Stimulated activated CD8-positive, alpha-beta memory T cell treated with anti-CD3 and anti-CD28 coated beads, Interleukin-4, amount 100 ng/mL, for 48 hours (primary cell): ENCODE results near the gene EXT2.
A peak's percentile ranks its signal among the peaks of the same experiment; 100 is the strongest.

Experiments used
- DNase-seq: peaks from one replicate; pipeline ENCODE4 v3.0.0-alpha.2; 2020

The EXT2 gene

GRCh38 chr11:44095506-44096359, at the start of gene EXT2:
Gene EXT2, plus strand, starts transcription at chr11:44095678. Its CDS starts 12,035 bp downstream, at chr11:44107713.
- DNase-seq: peak; percentile 91

DNA sequence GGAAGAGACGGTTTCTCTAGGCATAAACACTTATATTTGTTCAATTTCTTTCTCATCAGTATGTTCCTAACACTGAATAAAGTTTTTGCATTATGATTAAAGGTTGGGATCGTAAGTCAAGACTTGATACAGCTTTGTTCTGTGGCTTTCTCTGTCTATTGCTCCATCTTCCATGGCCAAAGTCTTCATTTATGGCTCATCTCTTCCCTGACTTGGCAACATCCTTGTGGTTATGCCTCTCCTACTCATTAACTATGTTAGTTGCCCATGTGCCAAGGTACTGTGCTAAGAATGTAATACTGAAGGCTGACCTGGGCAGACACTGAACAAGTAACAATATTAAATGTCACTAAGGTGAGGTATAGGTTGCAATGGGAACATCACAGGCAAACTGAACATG, 49.3 kb upstream of the EXT2 start:
- no peak for DNase-seq

DNA sequence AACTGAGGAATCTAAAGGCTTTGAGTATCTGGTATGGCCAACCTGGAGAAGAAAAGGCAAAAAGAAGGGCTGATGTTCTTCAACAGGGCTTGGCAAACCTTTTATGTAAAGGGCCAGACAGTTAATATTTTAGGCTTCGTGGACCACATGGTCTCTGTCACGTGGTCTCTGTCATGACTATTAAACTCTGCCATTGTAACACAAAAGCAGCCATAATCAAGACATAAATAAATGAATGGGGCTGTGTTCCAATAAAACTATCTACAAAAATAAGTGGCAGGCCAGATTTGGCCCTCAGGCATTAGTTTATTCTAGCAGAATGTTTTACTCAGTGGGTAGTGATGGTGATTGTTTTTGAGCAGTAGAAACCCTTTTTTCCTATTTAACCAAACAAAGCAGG, 48.2 kb upstream of the EXT2 start:
- DNase-seq: no peak

DNA sequence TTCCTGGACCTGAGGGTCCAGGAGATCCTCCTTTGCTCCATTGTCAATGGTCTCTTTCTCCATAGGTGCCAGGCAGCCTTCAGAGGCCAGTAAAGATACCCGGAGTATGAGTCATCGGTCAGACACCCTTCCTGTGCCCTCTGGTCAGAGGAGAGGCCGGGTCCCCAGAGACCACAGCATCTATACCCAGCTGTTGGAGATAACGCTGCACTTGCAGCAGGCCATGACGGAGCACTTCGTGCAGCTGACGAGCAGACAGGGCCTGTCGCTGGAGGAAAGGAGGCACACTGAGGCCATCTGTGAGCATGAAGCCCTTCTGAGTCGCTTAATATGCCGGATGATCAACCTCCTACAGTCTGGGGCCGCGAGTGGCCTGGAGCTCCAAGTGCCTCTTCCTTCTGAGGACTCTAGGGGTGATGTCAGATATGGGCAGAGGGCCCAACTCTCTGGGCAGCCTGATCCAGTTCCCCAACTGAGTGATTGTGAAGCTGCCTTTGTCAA, 47.5 kb upstream of the EXT2 start, which contains the start of gene ACCSL:
TSS of gene ACCSL (plus strand) at position 51 of the 501 bp plus-strand sequence. CDS start at position 107, 56 bp downstream.
- no peak for DNase-seq

- DNase-seq: no peak
Measured at GRCh38 chr11:44049832-44050231, 45.6 kb upstream of the EXT2 start.

DNA sequence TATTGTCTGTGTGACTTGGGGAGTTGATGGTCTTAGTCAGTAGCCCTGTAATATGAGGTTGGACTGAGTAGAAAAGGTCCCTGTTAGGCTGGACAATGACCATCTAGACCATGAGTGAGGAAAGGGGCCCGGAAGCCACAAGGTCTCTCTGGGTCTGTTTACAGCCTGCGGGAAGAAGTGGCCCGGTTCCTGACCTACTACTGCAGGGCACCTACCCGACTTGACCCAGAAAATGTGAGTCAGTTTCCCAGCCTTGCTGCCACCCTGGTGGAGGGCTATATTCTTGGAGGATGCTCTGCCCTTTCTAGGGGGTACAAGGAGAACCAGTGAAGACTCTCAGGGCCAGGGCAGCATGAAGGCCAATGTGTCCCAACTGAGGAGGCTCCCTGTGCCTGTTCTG, 44.3 kb upstream of the EXT2 start:
- no peak for DNase-seq

DNA sequence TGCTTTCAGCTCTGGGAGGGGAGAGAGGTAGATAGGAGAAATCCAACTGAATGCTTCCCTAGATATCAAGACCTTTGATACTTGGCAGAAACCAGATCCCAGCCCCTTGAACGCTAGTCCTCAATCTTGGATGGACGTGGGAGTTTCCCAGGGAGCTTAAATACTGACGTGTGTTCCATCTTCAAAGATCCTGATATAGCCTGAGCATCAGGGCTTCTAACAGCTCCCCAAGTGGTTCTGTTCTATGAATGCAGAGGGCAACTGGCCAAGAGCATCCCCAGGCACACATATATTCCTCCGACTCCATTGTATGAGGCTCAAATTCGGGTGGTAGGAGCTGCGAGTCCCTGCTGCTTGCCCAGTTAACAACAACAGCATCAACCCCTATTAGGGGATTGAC, 38.1 kb upstream of the EXT2 start:
- DNase-seq: no peak

DNA sequence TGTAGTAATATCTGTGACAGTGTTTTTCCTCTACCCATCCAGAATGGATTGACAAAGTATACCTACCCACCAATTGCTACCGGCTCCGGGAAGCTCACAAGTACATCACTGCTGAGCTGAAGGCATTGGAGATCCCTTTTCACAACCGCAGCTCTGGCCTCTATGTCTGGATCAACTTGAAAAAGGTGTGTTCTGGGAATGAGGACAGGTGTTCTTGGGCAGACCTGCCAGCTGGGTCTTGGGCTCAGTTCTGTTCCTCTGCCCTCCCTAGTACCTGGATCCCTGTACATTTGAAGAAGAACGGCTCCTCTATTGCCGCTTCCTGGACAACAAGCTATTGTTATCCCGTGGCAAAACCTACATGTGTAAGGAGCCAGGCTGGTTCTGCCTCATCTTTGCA, 37.2 kb upstream of the EXT2 start:
- no peak for DNase-seq

DNA sequence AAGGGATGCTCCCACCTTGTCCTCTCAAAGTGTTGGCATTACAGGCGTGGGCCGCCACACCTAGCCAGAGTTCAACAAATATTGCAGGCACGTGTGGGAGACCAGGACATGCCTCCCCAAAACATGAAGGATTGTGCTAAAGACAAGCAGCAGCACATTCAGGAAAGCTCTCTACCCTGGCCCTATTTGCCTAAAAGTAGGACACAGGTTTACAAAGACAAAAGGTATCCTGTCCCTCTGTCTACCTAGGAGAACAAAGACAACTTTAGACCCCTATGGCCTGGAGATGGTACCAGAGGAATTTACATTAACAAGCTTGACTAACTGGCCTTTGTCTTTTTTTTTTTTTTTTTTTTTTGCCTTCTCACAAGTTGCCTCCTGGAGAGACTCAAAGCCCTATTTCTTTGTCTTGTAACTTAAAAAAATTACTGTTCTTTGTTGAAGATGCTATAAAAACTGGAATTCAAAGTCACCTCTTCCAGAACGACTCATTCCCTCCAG, 30.3 kb upstream of the EXT2 start:
- no peak for DNase-seq

DNA sequence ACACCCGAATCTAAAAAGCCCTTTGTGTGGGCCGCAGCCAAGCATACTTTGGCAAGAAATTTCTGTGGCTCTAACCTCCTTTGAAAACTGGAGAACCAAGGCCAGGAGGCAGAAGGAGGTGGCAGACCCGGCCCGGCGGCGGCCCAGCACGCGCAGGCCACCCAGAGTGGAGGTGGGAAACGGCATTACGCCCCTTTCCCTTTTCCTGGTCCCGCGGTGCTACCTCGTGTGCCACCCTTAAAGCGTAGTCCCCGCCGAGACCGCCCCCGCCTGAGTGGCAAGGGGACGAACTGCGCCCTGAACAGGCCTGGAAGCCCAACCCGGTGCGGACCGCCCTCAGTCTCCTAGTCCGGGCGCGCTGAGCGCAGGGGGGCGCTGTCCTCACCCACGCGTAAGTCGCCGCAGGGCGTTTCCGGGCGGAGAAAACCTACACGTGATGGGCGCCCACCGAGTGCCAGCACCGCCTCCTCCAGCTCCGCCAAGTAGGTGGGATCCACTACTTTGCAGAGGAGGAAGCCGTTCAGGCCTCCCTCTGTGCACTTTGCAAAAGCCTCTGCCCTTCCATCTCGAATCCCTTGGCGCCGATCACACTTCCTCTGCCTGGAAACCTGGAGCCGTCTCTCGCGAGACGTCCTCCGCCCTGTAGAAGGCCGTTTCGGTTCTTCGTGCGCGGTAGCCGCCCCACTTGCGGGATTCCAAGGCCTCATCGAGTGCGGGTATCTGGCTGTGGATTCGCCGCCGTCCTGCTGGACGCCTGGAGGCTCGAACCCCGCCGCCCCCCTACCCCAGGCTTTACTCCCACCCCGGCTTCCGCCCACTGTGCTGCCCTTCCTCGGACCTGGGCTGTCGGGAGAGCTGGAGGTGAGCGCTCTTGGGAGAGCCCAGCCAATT, 29.4 kb upstream of the EXT2 start, which contains the start of gene ACCS:
TSS of gene ACCS (plus strand) at position 430 of the 891 bp plus-strand sequence. CDS start 1,358 bp downstream, outside the sequence.
- peak; percentile 91 for DNase-seq

- DNase-seq: no peak
Measured at GRCh38 chr11:44066732-44067141, 28.7 kb upstream of the EXT2 start.

- no peak for DNase-seq
Measured at GRCh38 chr11:44067266-44067665, 28.2 kb upstream of the EXT2 start.

DNA sequence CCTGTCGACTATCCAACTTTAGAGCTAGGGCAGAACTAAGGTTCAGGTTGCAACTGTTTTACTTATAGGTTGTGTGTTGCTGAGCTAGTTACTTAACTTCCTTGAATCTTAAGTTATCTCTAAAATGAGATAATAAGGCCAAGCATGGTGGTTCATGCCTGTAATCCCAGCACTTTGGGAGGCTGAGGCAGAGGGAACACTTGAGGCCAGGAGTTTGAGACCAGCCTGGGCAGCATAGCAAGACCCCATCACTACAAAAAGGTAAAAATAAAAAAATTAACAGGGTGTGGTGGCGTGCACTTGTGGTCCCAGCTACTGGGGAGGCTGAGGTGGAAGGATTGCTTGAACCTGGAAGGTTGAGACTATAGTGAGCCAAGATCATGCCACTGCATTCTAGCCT, 27.3 kb upstream of the EXT2 start:
- DNase-seq: no peak

DNA sequence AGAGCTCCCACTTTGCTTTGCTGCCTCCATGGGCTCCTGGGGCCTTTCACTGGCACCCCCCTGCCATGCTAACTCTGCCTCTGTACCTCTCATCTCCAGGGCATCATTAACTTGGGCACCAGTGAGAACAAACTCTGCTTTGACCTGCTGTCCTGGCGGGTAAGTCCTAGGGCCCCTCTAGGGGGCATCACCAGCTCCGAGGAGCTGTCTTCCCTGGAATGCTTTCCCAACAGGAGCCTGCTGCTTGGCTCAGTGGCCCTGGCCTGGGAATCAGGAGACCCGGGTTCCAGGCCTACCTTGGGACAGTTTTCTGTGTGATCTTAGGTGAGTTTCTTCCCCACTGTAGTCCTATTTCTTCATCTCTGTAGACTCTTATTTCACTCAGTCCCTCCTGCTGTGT, 24.3 kb upstream of the EXT2 start:
- no peak for DNase-seq

- DNase-seq: no peak
Measured at GRCh38 chr11:44072757-44073658, 22.5 kb upstream of the EXT2 start.

GRCh38 chr11:44078794-44079193, 16.7 kb upstream of the EXT2 start:
- no peak for DNase-seq

DNA sequence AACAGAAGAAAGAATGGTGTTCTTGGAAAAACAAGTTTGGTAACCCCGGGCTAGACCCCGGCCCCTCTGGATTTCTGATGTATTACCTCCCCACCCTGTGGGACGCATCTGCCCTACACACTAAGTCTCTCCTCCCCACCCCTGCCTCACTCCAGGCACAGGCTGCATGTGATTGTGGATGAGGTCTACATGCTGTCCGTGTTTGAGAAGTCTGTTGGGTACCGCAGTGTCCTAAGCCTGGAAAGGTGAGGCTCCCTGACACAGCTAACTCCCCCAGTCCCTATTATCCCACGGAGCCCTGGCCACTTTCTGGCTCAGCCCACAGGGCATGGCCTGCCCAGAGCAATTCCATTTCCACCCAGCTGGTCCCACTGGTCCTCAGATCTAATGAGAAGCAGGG, 16.1 kb upstream of the EXT2 start:
- DNase-seq: no peak

GRCh38 chr11:44080951-44081350, 14.5 kb upstream of the EXT2 start:
- no peak for DNase-seq

DNA sequence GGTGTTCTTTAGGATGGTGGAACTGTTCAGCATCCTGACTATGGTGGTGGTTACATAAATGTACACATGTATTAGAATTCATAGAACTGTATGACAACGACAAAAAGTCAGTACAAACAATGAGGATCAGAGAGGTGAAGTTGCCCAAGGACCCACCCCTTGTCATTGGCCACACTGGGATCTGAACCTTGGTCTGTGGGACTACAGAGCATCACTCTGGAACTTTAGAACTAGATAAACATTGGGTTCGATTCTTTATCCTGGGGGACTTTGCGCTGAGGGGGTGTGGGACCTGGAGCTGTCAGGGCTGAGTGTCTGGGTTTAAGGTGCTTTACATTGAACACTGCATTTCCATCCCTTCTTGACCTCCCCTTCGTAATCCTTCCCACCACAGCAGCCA, 12.8 kb upstream of the EXT2 start:
- no peak for DNase-seq

DNA sequence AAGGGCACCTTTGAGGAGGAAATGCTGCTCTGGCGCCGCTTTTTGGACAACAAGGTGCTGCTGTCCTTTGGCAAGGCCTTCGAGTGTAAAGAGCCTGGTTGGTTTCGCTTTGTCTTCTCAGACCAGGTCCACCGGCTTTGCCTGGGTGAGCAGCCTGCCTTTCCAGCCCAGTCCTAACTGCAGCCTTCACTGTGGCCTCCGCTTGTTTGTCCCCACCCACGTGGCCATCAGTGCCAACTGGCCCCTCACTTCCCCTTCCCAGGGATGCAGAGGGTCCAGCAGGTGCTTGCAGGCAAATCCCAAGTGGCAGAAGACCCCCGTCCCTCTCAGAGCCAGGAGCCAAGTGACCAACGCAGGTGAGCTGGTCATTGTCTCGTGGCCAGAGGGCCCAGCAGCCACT, 12.0 kb upstream of the EXT2 start:
- no peak for DNase-seq

GRCh38 chr11:44083906-44084305, 11.6 kb upstream of the EXT2 start:
- DNase-seq: no peak

DNA sequence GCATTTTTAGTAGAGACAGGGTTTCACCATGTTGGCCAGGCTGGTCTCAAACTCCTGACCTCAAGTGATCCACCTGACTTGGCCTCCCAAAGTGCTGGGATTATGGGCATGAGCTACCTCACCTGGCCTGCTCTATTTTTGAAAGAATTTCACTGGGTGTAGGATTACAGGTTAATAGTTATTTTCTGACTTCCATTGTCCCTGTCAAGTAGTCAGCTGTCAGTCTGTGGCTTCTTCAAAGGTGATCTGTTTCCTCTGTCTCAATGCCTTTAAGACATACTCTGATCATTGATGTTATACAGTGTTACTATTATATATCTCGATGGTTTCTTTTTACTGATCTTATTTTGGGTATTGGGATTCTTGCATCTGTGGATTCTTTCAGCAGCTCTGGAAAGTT, 10.1 kb upstream of the EXT2 start:
- no peak for DNase-seq
